Caco-2 (cell line): ENCODE measurements around the gene VAPB. TPM values are rescaled to one million over a fixed set of nuclear protein-coding genes. Genes with fewer than 3 reads are reported as not detected.

Source experiments
- BruUV-seq: library from RNA; stranded (reverse); fragments of 400-500 nt; replicated peaks from 2 replicates; lab custom pipeline; 2021; lab: Mats Ljungman, UMichigan
- CTCF ChIA-PET: fragments of 300-600 bp; sonication (Branson Sonifier 250); formaldehyde crosslinking; loops from one replicate; lab custom pipeline; 2022; ENCODE audit warnings: antibody characterized with exemption; lab: Charles Lee
- POLR2A ChIA-PET: fragments of 300-600 bp; sonication (Branson Sonifier 250); formaldehyde crosslinking; loops from one replicate; lab custom pipeline; 2022; ENCODE audit warnings: antibody characterized with exemption; lab: Charles Lee
- DNase-seq, 2 experiments: peaks; one replicate each; pipeline versions ENCODE4 v3.0.0 to v3.0.0-alpha.2; 2020 to 2022
- H3K27me3 ChIP-seq: replicated peaks from 2 replicates; pipeline ENCODE4 v1.6.0; 2011; ENCODE audit warnings: low read length; ENCODE audit not compliant: control insufficient read depth, insufficient read depth
- H3K36me3 ChIP-seq: 2 replicates; pipeline ENCODE4 v1.5.1; 2011; ENCODE audit warnings: low read length; ENCODE audit not compliant: control insufficient read depth, insufficient read depth
- H3K4me1 ChIP-seq: fragments of 250-450 bp; sonication (Bioruptor Pico); 2 replicates; pipeline ENCODE4 v1.5.1; 2020; ENCODE audit warnings: mild to moderate bottlenecking
- H3K4me3 ChIP-seq: 2 replicates; pipeline ENCODE4 v1.5.1; 2011; ENCODE audit warnings: low read depth, mild to moderate bottlenecking, control low read depth, low read length
- H3K9me3 ChIP-seq: fragments of 250-450 bp; sonication (Bioruptor Pico); 2 replicates; pipeline ENCODE4 v1.5.1; 2020; ENCODE audit warnings: mild to moderate bottlenecking, moderate library complexity
- H3K27ac Mint-ChIP-seq: one replicate; pipeline ENCODE4 v1.8.0; 2022; ENCODE audit warnings: mixed read lengths; ENCODE audit not compliant: unreplicated experiment
- H3K27me3 Mint-ChIP-seq: one replicate; pipeline ENCODE4 v1.8.0; 2022; ENCODE audit warnings: mixed read lengths; ENCODE audit not compliant: insufficient read depth, unreplicated experiment
- H3K36me3 Mint-ChIP-seq: one replicate; pipeline ENCODE4 v1.8.0; 2022; ENCODE audit warnings: mild to moderate bottlenecking, mixed read lengths; ENCODE audit not compliant: insufficient read depth, unreplicated experiment
- H3K4me1 Mint-ChIP-seq: one replicate; pipeline ENCODE4 v1.8.0; 2022; ENCODE audit warnings: low read depth, mixed read lengths; ENCODE audit not compliant: unreplicated experiment
- H3K4me3 Mint-ChIP-seq: one replicate; pipeline ENCODE4 v1.8.0; 2022; ENCODE audit warnings: mild to moderate bottlenecking, moderate library complexity, mixed read lengths; ENCODE audit not compliant: unreplicated experiment
- H3K9me3 Mint-ChIP-seq: one replicate; pipeline ENCODE4 v1.8.0; 2022; ENCODE audit warnings: mixed read lengths; ENCODE audit not compliant: unreplicated experiment
- intact Hi-C: fragments of 100-400 bp; cut with micrococcal nuclease; formaldehyde crosslinking; loops from one replicate; pipeline ENCODE4 v1.10.0; 2022; ENCODE audit not compliant: unreplicated experiment
- total RNA-seq: library from RNA; stranded (reverse); gene quantifications from 2 replicates; pipeline ENCODE4 v1.2.3, GENCODE V29; 2022
- TF ChIP-seq, protein P1 (sequence below), 2 experiments: fragments of 200-600 bp in 1 of 2; IDR thresholded peaks; 1 replicate in 1 of 2; 2 replicates in 1 of 2; pipeline versions ENCODE4 v1.5.1 to v1.8.0; 2011 to 2022; ENCODE audit warnings: antibody characterized with exemption in 1 of 2, control low read depth in 1 of 2, inconsistent platforms in 1 of 2, low read depth in 1 of 2, low read length in 1 of 2, mild to moderate bottlenecking in 1 of 2, moderate library complexity in 1 of 2; ENCODE audit not compliant: insufficient read depth in 1 of 2, severe bottlenecking in 1 of 2, unreplicated experiment in 1 of 2

The VAPB gene
- total RNA-seq, 1 experiment from 2014 or later, result 186 TPM

DNA sequence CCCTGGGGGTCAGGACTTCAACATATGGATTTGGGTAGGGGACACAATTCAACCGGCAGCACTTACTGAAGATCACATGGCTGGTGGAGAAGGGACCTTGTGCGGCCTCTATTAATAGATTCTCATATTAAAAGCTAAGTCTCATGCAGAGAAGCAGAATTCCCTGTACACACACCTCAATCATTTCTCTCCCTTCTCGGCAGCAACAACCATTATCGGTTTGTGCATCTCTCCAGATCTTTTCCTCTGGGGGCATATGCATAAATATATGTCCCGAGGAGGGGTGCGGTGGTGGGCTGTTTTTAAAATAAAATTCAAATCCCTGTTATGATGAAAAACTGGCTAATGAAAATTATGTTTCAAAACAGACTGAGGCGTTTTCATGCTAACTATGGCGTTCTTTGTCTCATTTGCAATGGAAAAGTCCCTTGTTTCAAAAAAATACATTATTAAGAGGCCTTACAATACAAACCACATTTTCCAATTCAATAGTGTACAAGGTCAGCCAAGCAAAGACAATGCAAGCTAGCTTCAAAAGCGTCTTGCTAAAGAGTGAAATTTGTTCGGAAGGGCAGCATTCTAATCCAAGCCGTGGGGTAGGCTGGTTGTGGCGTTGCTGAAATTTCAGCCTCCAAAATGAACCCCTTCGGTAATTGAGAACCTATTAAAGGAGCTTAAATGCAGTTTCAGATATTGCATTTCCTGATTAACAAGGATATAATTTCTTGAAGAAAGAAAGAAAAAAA lies 108.9 kb downstream of the VAPB start:
- no peaks in the 10 kb centered on the region for H3K9me3 Mint-ChIP-seq
- ChIA-PET CTCF (interaction anchor here (0.6 kb wide), 1 partner anchor 67 kb away, joined by 3 read pairs; no protein-coding TSS in a partner anchor), POLR2A (interaction anchor here (0.6 kb wide), 1 partner anchor 889 kb away, joined by 3 read pairs; no protein-coding TSS in a partner anchor)
- Histone ChIP-seq H3K4me1 (peaks cover 7% of the 10 kb centered on the region; the same call in 1 of the 2 replicates), H3K4me3 (no peak overlapping the region), H3K9me3 (peaks cover 8% of the 10 kb centered on the region), H3K27me3 (no peaks in the 10 kb centered on the region), H3K36me3 (no peaks in the 10 kb centered on the region)
- H3K27ac Mint-ChIP-seq, result no peak overlapping the region
- no peak for DNase-seq
- H3K36me3 Mint-ChIP-seq, result no peaks in the 10 kb centered on the region
- H3K4me3 Mint-ChIP-seq, result no peak overlapping the region
- TF ChIP-seq, protein P1, sequence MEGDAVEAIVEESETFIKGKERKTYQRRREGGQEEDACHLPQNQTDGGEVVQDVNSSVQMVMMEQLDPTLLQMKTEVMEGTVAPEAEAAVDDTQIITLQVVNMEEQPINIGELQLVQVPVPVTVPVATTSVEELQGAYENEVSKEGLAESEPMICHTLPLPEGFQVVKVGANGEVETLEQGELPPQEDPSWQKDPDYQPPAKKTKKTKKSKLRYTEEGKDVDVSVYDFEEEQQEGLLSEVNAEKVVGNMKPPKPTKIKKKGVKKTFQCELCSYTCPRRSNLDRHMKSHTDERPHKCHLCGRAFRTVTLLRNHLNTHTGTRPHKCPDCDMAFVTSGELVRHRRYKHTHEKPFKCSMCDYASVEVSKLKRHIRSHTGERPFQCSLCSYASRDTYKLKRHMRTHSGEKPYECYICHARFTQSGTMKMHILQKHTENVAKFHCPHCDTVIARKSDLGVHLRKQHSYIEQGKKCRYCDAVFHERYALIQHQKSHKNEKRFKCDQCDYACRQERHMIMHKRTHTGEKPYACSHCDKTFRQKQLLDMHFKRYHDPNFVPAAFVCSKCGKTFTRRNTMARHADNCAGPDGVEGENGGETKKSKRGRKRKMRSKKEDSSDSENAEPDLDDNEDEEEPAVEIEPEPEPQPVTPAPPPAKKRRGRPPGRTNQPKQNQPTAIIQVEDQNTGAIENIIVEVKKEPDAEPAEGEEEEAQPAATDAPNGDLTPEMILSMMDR (IDR thresholded peaks at IDR 0.05; ENCODE audit: insufficient read depth in 1 of 2, low read depth in 1 of 2, low read length in 1 of 2, severe bottlenecking in 1 of 2, unreplicated experiment in 1 of 2), result no peak
- intact Hi-C loops, result no loop called here
- no TSS peak for BruUV-seq
- no peaks in the 10 kb centered on the region for H3K27me3 Mint-ChIP-seq
- H3K4me1 Mint-ChIP-seq, result peaks cover 4% of the 10 kb centered on the region

DNA sequence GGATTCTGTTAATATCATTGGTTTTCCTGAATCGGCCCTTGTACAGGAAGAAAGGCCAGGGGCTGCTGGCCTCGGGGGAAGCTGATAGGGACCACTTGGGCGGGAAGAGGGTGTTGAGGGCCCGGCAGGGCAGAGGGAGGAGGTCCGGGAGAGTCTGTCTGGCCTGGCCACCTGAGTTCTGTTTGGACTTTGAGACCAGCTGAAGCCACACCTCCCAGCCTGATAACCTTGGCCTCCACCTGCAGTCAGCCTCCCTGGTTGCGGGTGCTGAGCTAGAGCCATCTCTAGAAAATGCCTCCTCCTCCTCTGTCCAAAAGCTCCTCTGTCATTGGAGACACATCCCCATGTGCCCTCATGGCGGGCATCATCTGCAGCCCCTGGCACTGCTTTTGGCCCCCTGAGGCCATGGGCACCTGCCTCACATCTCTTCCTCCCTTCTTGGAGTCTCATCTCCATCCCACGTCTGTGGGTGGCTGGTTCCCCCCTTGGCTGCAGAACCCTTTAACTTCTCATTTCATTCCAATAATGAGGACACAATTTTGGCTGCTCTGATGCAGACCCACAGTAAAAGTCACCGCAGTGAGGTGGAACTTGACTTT lies 109.5 kb downstream of the VAPB start:
- Histone ChIP-seq H3K9me3 (peaks cover 14% of the 10 kb centered on the region), H3K27me3 (no peaks in the 10 kb centered on the region), H3K4me3 (no peak overlapping the region), H3K36me3 (no peaks in the 10 kb centered on the region), H3K4me1 (peaks cover 7% of the 10 kb centered on the region; the same call in 1 of the 2 replicates)
- intact Hi-C loops, result no loop called here
- Mint-ChIP-seq H3K36me3 (no peaks in the 10 kb centered on the region), H3K4me1 (peaks cover 4% of the 10 kb centered on the region), H3K4me3 (no peak overlapping the region), H3K27ac (no peak overlapping the region), H3K9me3 (no peaks in the 10 kb centered on the region), H3K27me3 (no peaks in the 10 kb centered on the region)
- TF ChIP-seq, protein P1 (IDR thresholded peaks at IDR 0.05; ENCODE audit: insufficient read depth in 1 of 2, low read depth in 1 of 2, low read length in 1 of 2, severe bottlenecking in 1 of 2, unreplicated experiment in 1 of 2), result no peak
- POLR2A ChIA-PET, result interaction anchor here (0.6 kb wide), 1 partner anchor 888 kb away, joined by 3 read pairs; no protein-coding TSS in a partner anchor
- BruUV-seq, result no TSS peak
- CTCF ChIA-PET, result no interaction called here
- peak in 1 of 2 experiments; percentile 46 for DNase-seq

DNA sequence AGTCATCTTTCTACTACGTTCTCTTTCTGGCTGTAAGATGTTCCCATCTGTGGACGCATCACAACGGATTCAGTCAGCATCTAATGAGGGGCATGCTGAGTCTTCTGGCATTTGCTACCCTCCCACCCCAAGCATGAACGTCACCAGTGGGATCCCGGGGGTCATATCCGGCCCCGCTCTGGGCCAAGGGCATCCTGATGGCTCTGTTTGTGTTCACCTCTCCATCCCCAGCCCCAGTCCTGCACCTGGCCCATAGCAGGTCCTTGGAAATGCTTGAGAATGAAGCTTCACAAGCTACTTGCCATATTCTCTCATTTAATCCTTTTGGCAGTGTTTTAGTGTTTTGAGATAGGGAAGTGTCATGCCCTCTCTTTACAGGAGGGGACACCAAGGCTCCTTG lies 111.2 kb downstream of the VAPB start:
- ChIA-PET POLR2A (no interaction called here), CTCF (no interaction called here)
- no TSS peak for BruUV-seq
- Histone ChIP-seq H3K4me1 (peaks cover 7% of the 10 kb centered on the region; the same call in 1 of the 2 replicates), H3K4me3 (no peak overlapping the region), H3K27me3 (no peaks in the 10 kb centered on the region), H3K9me3 (peaks cover 30% of the 10 kb centered on the region), H3K36me3 (no peaks in the 10 kb centered on the region)
- DNase-seq, result no peak
- Mint-ChIP-seq H3K4me1 (peaks cover 4% of the 10 kb centered on the region), H3K27me3 (no peaks in the 10 kb centered on the region), H3K27ac (no peak overlapping the region), H3K36me3 (no peaks in the 10 kb centered on the region), H3K4me3 (no peak overlapping the region), H3K9me3 (no peaks in the 10 kb centered on the region)
- intact Hi-C loops, result no loop called here
- TF ChIP-seq, protein P1 (IDR thresholded peaks at IDR 0.05; ENCODE audit: insufficient read depth in 1 of 2, low read depth in 1 of 2, low read length in 1 of 2, severe bottlenecking in 1 of 2, unreplicated experiment in 1 of 2), result no peak

Other genes starting within 250 kb of the VAPB start
- not detected in 2 replicates for gene ANKRD60, start 160.6 kb upstream of the VAPB start, total RNA-seq
- 24.1 and 25.7 TPM in 2 replicates for gene RAB22A, start 79.5 kb upstream of the VAPB start, total RNA-seq
- not detected in 2 replicates for gene APCDD1L, start 126.2 kb downstream of the VAPB start, total RNA-seq